ENCODE data around the gene DGCR8. TPM values are rescaled to one million over a fixed set of nuclear protein-coding genes. Genes with fewer than 3 reads are reported as not detected.

DGCR8 gene
- total and polyA plus RNA-seq, 2 experiments from 2014 or later: 14.0 to 28.7 TPM

GRCh38 chr22:20054485-20054884 lies 25.6 kb upstream of the DGCR8 start:
- TF ChIP-seq EZH2phosphoT487 (IDR thresholded peaks at IDR 0.05; ENCODE audit: insufficient read depth, low read depth) (no peak), EZH2 (IDR thresholded peaks at IDR 0.05; ENCODE audit: insufficient read depth, poor library complexity, severe bottlenecking) (no peak)
- DNase-seq: no peak
- Histone ChIP-seq H4K20me1 (ENCODE audit: insufficient read depth) (no peaks in the 10 kb centered on the region), H3K9me3 (ENCODE audit: low read depth) (no peaks in the 10 kb centered on the region), H3K4me2 (ENCODE audit: unreplicated experiment) (no peak overlapping the region), H3K9me2 (ENCODE audit: insufficient read depth) (no peaks in the 10 kb centered on the region), H2AFZ (no peak overlapping the region), H3K27me3 (replicated peaks; ENCODE audit: insufficient read depth) (no peaks in the 10 kb centered on the region), H3F3A (ENCODE audit: insufficient read depth) (no peaks in the 10 kb centered on the region), H3K4me3 (no peak overlapping the region), H3K27ac (no peak overlapping the region), H3K9ac (no peak overlapping the region), H3K36me3 (ENCODE audit: low read depth) (no peaks in the 10 kb centered on the region), H3K79me2 (ENCODE audit: insufficient read depth) (no peaks in the 10 kb centered on the region), H3K4me1 (ENCODE audit: insufficient read depth) (no peaks in the 10 kb centered on the region)
- in situ Hi-C loops (cut with MboI): no loop called here
- WGBS, 2 experiments (ENCODE audit: low coverage in 1 of 2, low lambda C conversion rate in 2 of 2, missing lambda C conversion rate in 2 of 2): 94 to 96% methylated on average over 6 of the region's 6 CpGs

GRCh38 chr22:20055144-20055543 lies 24.9 kb upstream of the DGCR8 start:
- Histone ChIP-seq H4K20me1 (ENCODE audit: insufficient read depth) (no peaks in the 10 kb centered on the region), H3K79me2 (ENCODE audit: insufficient read depth) (no peaks in the 10 kb centered on the region), H3K27me3 (replicated peaks; ENCODE audit: insufficient read depth) (no peaks in the 10 kb centered on the region), H3K9me3 (ENCODE audit: low read depth) (no peaks in the 10 kb centered on the region), H3K9me2 (ENCODE audit: insufficient read depth) (no peaks in the 10 kb centered on the region), H3K9ac (no peak overlapping the region), H2AFZ (no peak overlapping the region), H3K27ac (no peak overlapping the region), H3K36me3 (ENCODE audit: low read depth) (no peaks in the 10 kb centered on the region), H3K4me2 (ENCODE audit: unreplicated experiment) (no peak overlapping the region), H3K4me1 (ENCODE audit: insufficient read depth) (no peaks in the 10 kb centered on the region), H3F3A (ENCODE audit: insufficient read depth) (no peaks in the 10 kb centered on the region), H3K4me3 (no peak overlapping the region)
- TF ChIP-seq EZH2 (IDR thresholded peaks at IDR 0.05; ENCODE audit: insufficient read depth, poor library complexity, severe bottlenecking) (no peak), EZH2phosphoT487 (IDR thresholded peaks at IDR 0.05; ENCODE audit: insufficient read depth, low read depth) (no peak)
- 100% methylated on average over 2 of the region's 2 CpGs for WGBS, 2 experiments (ENCODE audit: low coverage in 1 of 2, low lambda C conversion rate in 2 of 2, missing lambda C conversion rate in 2 of 2)
- in situ Hi-C loops (cut with MboI): no loop called here
- DNase-seq: no peak

- no peaks in the 10 kb centered on the region for H3K9me2 ChIP-seq (ENCODE audit: insufficient read depth)
- H3K27me3 ChIP-seq (replicated peaks; ENCODE audit: insufficient read depth): no peaks in the 10 kb centered on the region
- TF ChIP-seq EZH2 (IDR thresholded peaks at IDR 0.05; ENCODE audit: insufficient read depth, poor library complexity, severe bottlenecking): no peak
- TF ChIP-seq EZH2phosphoT487 (IDR thresholded peaks at IDR 0.05; ENCODE audit: insufficient read depth, low read depth): no peak
- no peak overlapping the region for H2AFZ ChIP-seq
- no peak overlapping the region for H3K9ac ChIP-seq
- H3K4me3 ChIP-seq: no peak overlapping the region
- DNase-seq: no peak
- no peak overlapping the region for H3K27ac ChIP-seq
- no peak overlapping the region for H3K4me2 ChIP-seq (ENCODE audit: unreplicated experiment)
- H3F3A ChIP-seq (ENCODE audit: insufficient read depth): no peaks in the 10 kb centered on the region
- in situ Hi-C loops (cut with MboI): no loop called here
- H3K79me2 ChIP-seq (ENCODE audit: insufficient read depth): no peaks in the 10 kb centered on the region
- H3K36me3 ChIP-seq (ENCODE audit: low read depth): no peaks in the 10 kb centered on the region
- H4K20me1 ChIP-seq (ENCODE audit: insufficient read depth): no peaks in the 10 kb centered on the region
- H3K4me1 ChIP-seq (ENCODE audit: insufficient read depth): no peaks in the 10 kb centered on the region
- WGBS, 2 experiments (ENCODE audit: low coverage in 1 of 2, low lambda C conversion rate in 2 of 2, missing lambda C conversion rate in 2 of 2): 93 to 94% methylated on average over 15 of the region's 15 CpGs
- no peaks in the 10 kb centered on the region for H3K9me3 ChIP-seq (ENCODE audit: low read depth)
These were observed 24.4 kb upstream of the DGCR8 start for GRCh38 chr22:20055654-20056053.

GRCh38 chr22:20056161-20056560 lies 23.9 kb upstream of the DGCR8 start:
- H3K4me1 ChIP-seq (ENCODE audit: insufficient read depth): no peaks in the 10 kb centered on the region
- H3K4me2 ChIP-seq (ENCODE audit: unreplicated experiment): no peak overlapping the region
- H4K20me1 ChIP-seq (ENCODE audit: insufficient read depth): no peaks in the 10 kb centered on the region
- no peak for TF ChIP-seq EZH2phosphoT487 (IDR thresholded peaks at IDR 0.05; ENCODE audit: insufficient read depth, low read depth)
- no peak for TF ChIP-seq EZH2 (IDR thresholded peaks at IDR 0.05; ENCODE audit: insufficient read depth, poor library complexity, severe bottlenecking)
- no peaks in the 10 kb centered on the region for H3K9me3 ChIP-seq (ENCODE audit: low read depth)
- H3K27me3 ChIP-seq (replicated peaks; ENCODE audit: insufficient read depth): no peaks in the 10 kb centered on the region
- H3K9me2 ChIP-seq (ENCODE audit: insufficient read depth): no peaks in the 10 kb centered on the region
- 85% methylated on average over 9 to 10 of the region's 10 CpGs for WGBS, 2 experiments (ENCODE audit: low coverage in 1 of 2, low lambda C conversion rate in 2 of 2, missing lambda C conversion rate in 2 of 2)
- no peak overlapping the region for H3K9ac ChIP-seq
- in situ Hi-C loops (cut with MboI): no loop called here
- no peaks in the 10 kb centered on the region for H3F3A ChIP-seq (ENCODE audit: insufficient read depth)
- H3K79me2 ChIP-seq (ENCODE audit: insufficient read depth): no peaks in the 10 kb centered on the region
- DNase-seq: no peak
- no peak overlapping the region for H3K27ac ChIP-seq
- H3K36me3 ChIP-seq (ENCODE audit: low read depth): no peaks in the 10 kb centered on the region
- H2AFZ ChIP-seq: no peak overlapping the region
- H3K4me3 ChIP-seq: no peak overlapping the region

All from GM23248 (cell line).